ENCODE results near the gene OR6B2. TPM values are rescaled to one million over a fixed set of nuclear protein-coding genes. Genes with fewer than 3 reads are reported as not detected.

OR6B2 gene
- total RNA-seq, result not detected

GRCh38 chr2:240030379-240031094 is at the start of gene OR6B2:
Gene OR6B2, minus strand, starts transcription at chr2:240030429. Its CDS starts 0 bp downstream, at chr2:240030429.

GRCh38 chr2:240053173-240054155 is 23.2 kb upstream of the OR6B2 start, which contains the start of gene OR6B3:
Gene OR6B3, minus strand, starts transcription at chr2:240053521.

Other genes starting within 250 kb of the OR6B2 start
- 10 to 100 TPM; 71.9 to 80.6 TPM for gene NDUFA10, start 5.1 kb downstream of the OR6B2 start, total RNA-seq
- gene OR6B3, start 23.1 kb upstream of the OR6B2 start, total RNA-seq, result not detected
- 10 to 100 TPM; 69.2 to 98.2 TPM for gene COPS9, start 105.9 kb upstream of the OR6B2 start, total RNA-seq
- gene OTOS, start 110.2 kb upstream of the OR6B2 start, total RNA-seq, result not detected

Data from melanocyte of skin (primary cell).